ENCODE measurements around the gene MRPS27.
"Not testable (repeated sequence)": the region's sequence is repeated elsewhere in the genome, so short reads cannot be mapped to it uniquely, and the experiment has no call there.

MRPS27 gene

DNA sequence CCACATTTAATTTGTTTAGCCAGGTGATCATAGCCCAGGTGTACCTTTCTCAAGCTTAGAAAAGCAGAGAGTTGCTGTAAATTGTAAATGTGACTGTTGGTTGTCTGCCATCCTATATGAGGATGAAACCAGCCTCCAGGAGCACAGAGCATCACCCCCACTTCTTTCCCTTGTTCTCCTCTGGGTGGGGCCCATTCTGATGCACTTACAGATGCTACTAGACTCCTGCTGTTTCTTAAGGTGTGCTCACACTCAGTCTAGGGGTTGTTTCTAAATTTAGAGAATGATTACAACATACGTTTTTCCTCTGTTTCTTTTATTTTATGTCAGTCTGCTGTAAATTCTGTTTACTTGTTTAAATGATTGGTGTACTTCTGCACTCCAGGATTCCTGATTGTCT is 10.7 kb upstream of the MRPS27 start:
- no peak overlapping the region for H3K27ac ChIP-seq
- no peak overlapping the region for H3K4me3 ChIP-seq

DNA sequence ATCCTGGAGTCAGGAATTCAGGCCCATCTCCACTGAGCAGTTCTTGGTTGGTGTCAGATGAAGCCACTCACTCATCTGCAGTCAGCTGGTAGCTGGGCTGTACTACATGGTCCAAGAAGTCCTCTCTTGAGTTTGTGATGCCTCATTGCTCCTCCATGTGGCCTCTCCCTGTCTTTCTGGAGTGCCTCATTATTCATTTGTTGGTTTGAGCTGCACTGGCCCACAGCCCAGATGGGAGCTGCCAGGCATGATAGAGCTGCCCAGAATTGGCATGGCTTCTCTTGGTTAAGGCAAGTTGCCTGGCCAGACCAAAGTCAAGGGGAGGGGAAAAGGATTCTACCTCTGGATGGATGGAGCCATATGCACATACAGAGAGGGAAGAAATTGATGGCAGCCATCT is 8.1 kb upstream of the MRPS27 start:
- H3K27ac ChIP-seq: no peak overlapping the region
- H3K4me3 ChIP-seq: no peak overlapping the region

DNA sequence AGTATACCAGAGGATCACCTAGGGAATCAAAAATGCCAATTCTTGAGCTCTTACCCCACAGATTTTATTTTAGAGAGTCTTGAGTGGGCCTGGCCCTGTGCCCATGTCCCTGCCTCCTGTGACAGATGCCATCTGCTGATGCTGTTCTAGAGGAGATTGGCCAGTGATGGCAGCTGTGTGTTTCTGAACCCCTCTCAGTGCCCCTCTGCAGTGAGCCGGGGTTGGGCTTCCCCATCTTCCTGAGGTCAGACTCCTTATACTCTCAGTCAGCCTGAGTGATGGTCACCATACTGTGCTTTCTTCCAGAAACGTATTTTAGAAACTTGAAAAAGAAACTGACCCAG is 6.2 kb upstream of the MRPS27 start:
- H3K4me3 ChIP-seq: no peak overlapping the region
- H3K27ac ChIP-seq: no peak overlapping the region

DNA sequence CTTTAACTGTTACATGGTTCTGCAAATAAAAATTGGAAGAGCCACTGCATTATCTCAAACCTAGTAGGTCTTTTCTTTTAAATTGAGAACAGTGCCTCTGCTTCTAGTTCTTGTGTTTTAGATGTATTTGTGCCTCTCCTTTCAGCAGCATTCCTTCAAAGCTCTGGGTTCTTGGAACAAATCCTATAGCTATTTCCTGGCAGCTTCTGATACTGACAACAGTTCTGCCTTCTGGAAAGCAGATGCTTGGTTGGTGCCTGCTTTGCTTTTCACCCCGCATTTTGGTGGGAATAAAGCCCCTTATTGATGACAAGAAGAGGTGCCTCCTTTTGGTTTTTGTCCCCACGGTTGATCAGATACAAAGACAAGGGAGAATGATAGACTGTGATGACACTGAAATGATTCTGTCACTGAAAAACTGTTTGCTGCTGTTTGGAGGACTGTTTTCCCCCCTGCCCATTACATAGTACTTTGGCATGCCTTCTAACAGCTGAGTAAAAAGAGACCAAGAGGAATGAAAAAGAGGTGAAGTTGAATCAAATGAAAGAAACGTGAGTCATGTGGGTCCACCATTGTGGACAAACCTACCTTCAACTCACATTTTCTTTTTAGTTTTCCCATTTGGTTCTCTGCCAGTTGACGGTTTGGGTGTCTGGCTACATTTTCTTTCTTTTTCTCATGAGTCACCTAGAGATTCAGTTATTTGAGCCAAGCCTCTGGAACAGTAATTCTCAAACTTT is 5.7 kb upstream of the MRPS27 start:
- Histone ChIP-seq H3K4me3 (no peak overlapping the region), H3K27ac (peak overlapping the region in 2 of 21 experiments; percentile 1 to 25)

DNA sequence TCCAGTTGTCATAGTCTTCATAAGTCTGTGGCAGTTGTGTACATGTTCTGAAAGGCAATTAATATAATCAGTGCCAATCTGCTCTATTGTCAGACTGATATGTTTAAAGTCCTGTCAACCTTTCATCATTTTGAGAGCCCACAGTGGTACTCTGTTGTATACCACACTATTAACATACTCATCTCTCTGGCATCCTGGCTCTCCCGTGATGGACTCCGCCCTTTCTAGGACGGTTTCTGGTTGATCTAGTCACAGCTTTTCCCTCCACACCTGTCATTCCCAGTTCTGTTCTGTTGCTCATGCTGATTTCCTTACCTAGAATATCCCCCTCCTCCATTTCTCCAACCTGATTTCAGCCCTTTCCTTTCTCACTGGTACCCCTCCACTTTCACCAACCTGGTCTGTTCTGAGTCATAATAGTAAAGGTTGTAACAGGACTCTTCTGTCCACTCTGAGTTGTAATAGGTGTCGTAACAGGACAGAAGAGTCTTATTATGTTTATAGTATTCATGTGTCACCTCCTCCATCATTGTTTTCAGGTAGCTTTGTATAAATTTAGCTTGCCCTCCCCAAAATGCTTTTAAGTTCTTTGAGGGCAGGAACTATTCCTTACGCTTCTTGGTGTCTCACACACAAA is 4.3 kb upstream of the MRPS27 start:
- no peak overlapping the region for H3K4me3 ChIP-seq

DNA sequence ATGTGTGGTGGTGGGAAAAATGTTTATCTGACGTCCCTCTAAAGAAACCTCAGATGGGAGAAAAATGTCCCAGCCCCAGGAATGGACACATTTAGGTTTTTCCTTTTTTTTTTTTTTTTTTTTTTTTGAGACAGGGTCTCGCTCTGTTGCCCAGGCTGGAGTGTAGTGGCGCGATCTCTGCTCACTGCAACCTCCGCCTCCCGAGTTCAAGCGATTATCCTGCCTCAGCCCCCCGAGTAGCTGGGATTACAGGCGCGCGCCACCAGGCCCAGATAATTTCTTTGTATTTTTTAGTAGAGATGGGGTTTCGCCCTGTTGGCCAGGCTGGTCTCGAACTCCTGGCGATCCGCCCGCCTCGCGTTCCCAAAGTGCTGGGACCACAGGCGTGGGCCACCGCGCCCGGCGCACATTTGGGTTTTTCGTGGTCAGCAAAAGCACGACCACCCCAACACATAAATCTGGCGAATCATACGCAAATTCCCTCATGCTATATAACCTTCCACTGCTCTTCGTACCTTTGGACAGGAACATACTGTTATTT is 535 bp downstream of the MRPS27 start:
- H3K27ac ChIP-seq: peak overlapping the region; percentile 33 to 88 (median 80)
- peak overlapping the region; percentile 59 to 90 (median 73) for H3K4me3 ChIP-seq

More for the DNA sequence above, 4.3 kb upstream of the MRPS27 start:
- no peak overlapping the region for H3K27ac ChIP-seq

DNA sequence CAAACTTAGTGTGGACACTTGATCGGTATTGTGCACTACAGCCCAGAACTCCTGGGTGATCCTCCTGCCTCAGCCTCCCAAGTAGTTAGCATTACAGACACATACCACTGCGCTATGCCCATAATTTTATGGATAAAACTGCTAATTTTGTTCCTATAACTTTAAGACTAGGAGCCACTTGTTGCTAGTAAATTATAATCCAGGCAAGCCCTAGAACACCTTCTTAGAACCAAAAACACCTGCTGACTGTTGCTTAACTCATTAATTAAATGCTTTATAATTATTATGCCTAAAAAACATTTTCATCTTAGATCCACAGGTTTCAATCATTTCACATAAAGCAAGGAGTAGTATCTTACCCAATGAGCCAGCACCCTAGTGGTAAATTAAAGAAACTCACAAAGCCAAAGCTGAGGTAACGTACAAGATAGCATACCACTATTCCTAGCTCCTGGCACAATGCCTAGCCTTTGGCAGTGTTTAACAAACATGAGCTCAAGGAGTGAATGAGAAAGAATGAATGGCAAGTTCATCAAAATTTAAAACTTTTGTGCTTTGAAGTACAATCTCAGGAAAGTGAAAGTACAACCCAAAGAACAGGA is 5.4 kb downstream of the MRPS27 start:
- Histone ChIP-seq H3K27ac (no peak overlapping the region), H3K4me3 (no peak overlapping the region)

DNA sequence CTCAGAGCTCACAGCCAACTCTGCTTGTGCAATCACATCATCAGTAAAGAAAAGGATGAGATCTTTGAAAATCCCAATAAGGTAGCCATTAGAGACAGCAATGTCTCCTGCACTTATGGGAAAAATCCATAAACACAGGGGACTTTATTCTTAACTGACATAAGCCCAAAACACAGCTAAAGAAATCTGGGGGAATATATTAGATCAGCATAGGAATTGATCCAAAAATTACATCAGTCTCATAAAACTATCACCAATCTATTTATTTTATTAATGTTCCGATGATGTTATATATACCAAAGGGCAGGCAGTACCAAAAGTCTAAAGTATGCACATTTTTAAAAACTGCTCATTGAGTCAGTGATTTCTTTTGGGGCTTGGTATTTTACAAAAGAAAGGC is 6.9 kb downstream of the MRPS27 start:
- H3K4me3 ChIP-seq: no peak overlapping the region
- no peak overlapping the region for H3K27ac ChIP-seq

DNA sequence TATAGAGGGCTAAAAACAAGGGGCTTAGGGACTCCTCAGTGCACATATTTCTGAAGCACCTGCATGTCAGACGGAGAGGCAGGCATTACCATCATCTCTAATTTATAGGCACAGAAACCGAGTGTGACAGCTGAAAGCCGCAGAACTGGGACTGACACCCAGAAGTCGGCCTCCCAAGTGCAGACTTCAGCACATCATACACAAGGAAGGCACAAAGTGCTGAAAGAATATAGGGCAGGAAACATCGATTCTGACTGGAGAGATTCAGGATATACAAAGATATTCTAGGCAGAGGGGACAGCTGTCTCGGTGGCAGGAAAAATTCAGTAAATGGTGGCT is 11.2 kb downstream of the MRPS27 start:
- peak overlapping the region in 1 of 7 experiments; percentile 62 for H3K4me3 ChIP-seq
- H3K27ac ChIP-seq: peak overlapping the region in 15 of 21 experiments; percentile 7 to 98 (median 87)

DNA sequence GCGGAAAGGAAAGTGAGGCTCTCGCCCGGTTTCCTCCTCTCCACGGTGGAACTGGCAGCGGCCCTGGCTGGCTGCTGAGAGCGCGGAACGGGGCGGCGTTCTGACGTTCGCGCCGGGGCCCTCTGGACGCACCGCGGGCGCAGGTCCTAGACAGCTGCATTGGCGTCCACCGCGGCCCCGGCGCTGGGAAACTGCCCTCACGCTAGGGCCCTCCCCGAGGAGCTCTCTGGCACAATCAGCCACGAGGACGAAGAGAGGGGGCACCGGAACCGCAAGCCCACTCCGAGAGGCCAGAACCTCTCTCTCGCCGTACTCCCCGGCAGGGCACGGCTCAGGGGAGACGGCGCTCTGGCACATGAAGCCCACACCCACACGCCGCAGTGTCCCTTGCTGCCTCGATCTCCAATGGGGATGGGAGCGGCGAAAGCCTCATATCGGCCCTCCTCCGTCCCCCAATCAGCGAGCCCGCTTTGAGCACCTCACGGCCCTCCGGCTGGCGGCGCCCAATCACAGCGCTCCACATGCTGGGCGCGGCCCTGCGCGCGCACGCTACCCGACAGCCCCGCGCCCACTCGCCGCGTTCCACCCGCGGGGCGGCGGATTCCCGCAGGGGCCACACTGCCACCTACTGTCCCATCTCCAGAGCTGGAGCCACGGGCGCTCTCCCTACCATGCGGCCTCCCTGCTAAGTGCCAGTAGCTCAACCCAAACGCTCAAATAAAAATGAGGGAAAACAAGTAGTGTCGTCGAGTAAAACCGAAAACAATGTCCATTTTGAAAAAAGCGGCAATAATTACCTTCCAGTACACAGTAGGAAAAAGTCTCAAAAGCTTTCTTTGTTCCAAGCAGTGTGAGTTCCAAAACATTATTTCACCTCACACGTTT is 11.8 kb downstream of the MRPS27 start:
- Histone ChIP-seq H3K27ac (peak overlapping the region; percentile 83 to 98 (median 93)), H3K4me3 (peak overlapping the region; percentile 52 to 88 (median 77))

DNA sequence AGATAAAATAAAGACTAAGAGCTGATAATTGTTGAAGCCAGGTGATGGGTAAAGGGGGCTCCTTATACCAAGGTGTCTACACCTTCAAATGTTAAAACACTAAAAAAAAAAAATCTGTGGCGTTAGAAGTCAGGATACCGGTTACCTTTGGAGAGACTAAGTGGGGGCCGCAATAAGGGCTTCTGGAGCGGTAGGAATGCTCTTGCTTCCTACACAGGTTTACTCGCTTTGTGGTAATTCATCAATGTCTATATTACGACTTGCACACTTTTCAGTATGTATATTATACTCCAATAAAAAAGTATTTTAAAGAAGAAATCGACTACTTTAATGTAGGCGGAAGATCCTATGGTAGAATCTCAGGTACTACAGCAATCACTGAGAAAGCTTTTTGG is 12.5 kb downstream of the MRPS27 start:
- Histone ChIP-seq H3K27ac (peak overlapping the region; percentile 83 to 98 (median 93)), H3K4me3 (peak overlapping the region; percentile 52 to 88 (median 77))

DNA sequence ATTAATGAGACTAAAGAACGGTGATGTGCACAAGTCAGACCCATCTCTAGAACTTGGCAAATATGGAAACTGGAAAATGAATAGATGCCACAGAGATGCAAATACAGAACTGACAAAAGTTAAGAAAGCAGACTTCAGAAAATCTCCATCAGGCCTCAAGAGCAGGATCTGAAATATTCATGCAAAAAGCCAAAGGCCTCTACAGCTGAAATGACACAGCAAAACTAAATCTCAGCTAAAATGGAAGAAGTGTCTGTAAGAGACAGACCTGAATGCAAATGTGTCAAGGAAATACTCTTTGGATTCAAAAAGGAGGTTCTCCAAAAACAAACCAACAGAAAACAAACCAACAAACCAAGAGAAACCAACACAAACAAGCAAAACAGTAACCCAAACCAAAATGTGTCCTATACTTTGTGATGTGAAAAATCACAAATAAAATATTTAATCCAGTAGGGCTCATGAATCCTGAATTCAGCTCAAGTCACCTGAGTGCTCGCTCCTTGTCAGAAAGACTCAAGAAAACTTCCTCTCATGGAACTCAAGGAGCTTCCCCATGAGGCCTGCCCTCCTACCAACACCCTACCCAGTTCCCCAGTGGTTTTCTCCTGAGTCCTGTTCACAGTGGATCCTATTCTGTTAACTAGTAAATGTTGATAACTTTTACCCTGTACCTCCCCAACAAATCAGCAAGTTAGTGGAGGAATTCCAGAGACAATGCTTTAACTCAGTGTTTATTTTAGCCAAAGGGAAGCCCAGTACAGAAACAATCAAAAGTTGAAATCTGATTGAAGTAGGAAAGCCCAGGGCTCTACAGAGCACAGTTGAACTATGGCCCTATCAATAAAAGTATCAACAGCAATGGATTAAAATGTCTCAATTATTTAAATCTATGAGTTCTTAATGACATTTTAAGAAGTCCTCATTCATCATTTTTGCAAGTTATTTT is 14.6 kb downstream of the MRPS27 start:
- H3K27ac ChIP-seq: peak overlapping the region in 3 of 21 experiments; percentile 2 to 39 (median 23)
- H3K4me3 ChIP-seq: no peak overlapping the region

DNA sequence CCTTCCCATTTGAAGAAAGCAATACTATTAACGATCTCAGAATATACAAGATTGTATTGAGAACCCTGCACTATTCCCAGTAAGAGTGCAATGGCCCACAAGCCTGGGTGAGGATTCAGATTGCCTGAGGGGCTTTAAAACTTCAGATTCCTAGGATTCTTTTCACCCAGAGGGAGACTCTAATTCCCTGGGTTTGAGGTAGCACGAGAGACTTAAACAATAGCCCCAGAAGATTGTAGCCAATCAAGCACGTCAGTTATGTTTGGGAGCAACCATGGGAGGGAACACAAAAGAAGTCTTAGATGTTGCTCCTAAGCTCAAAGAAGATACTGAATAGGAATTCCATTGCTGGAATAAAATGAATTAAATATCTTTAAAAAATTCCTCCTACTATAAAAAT is 17.9 kb downstream of the MRPS27 start:
- no peak overlapping the region for H3K4me3 ChIP-seq
- H3K27ac ChIP-seq: no peak overlapping the region

DNA sequence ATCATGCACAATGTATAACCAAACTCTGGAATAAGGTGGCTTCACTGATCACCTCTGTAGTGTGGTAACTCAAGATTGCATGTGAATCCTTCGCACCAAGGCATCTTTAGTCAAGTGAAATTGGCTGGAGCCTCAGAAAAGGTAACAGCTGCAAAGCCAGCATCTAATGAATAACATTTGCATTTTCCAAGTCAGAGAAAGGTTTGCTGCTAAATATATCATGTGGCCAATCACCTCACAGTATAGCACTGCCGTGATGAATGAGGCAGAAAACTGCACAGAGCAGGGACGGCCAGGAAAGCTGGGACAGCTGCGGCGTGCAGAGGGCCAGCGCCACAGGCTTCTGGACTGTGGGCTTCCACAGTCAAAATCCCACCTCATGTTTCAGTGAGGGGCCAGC is 18.5 kb downstream of the MRPS27 start:
- no peak overlapping the region for H3K4me3 ChIP-seq
- H3K27ac ChIP-seq: no peak overlapping the region

DNA sequence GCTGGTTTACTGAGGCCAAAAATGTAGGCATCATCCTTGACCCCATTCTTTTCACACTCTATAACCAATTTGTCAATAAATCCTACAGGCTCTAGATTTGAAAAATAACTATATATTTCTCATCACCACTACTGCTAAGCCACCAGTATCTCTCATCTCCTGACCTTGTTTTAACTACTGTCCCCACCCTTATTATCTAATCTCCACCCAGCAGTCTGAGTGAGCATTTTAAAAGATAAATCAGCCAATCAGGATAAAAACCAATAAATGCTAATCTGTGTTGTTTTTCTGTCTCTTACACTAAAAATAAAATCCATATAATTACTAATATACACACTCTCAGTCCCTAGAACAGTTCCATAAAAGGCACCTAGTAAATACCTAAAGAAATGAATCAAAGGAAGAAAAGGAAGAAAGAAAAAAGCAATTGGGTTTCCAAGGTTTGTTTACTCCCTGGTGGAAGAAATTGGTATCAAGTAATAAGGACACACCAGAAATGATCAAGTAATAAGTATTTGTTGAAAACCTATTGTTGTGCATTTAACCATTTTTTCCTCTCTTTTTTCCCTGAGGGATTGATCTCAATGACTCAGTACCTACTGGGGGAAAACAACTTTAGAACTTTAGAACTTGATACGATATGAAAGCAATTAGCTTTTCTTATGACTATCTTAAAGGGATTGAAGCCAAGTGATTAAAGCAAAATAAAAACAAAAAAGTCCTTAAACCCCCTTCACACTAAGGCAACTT is 19.3 kb downstream of the MRPS27 start:
- no peak overlapping the region for H3K27ac ChIP-seq

DNA sequence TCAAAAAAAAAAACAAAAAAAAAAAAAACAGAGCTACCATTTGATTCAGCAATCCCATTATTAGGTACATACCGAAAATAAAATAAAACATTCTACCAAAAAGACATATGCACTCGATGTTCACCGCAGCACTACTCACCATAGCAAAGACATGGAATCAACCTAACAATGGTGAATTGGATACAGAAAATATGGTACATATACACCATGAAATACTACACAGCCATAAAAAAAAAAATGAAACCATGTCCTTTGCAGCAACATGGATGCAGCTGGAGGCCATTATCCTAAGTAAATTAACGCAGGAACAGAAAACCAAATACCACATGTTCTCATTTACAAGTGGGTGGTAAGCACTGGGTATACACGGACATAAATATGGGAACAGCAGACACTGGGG is 21.3 kb downstream of the MRPS27 start:
- H3K4me3 ChIP-seq: no peak overlapping the region

More for the DNA sequence above, 19.3 kb downstream of the MRPS27 start:
- no peak overlapping the region for H3K4me3 ChIP-seq

DNA sequence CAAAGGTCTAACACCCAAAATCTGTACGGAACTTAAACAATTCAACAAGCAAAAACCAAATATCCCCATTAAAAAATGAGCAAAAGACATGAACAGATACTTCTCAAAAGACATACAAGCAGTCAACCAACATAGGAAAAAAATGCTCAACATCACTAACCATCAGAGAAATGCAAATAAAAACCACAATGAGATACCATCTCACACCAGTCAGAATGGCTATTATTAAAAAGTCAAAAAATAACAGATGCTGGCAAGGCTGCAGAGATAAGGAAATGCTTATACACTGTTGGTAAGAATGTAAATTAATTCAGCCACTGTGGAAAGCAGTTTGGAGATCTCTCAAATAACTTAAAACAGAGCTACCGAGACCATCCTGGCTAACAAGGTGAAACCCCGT is 21.9 kb downstream of the MRPS27 start:
- not testable (repeated sequence) for H3K4me3 ChIP-seq, H3K27ac ChIP-seq

More for the DNA sequence above, 21.3 kb downstream of the MRPS27 start:
- H3K27ac ChIP-seq: no peak overlapping the region

DNA sequence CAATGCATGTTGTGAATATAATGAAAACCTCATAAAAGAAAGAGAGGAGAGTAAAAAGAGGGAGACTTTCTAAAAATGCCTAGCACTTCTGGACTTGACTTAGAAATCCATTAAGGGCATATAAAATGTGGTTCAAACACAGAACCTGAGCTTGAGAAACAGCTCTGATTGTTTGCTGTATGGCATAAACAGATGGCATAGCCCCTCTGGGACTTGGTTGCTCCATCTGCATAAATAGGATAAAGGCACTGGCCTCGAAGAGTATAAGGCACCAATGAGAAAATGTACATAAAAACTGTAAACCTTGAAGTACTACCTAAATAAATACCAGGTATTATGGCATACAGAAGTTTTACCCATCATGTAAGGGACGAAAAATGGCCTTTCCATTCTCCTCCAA is 23.8 kb downstream of the MRPS27 start:
- no peak overlapping the region for H3K27ac ChIP-seq
- H3K4me3 ChIP-seq: no peak overlapping the region

Measured in skin epidermis (tissue), 12 donors.